Right lobe of liver (tissue), 4 donors: ENCODE data around the gene PLCB1.

Experiments used
- CTCF ChIP-seq, 4 donors: fragments of 200-600 bp in 3 of 4; fragments of 450-650 bp in 1 of 4; IDR thresholded peaks; one replicate each; pipeline versions ENCODE4 v1.5.1 to v1.8.0; 2016 to 2022; ENCODE audit warnings: antibody characterized with exemption in 4 of 4, mild to moderate bottlenecking in 2 of 4
- POLR2A ChIP-seq: fragments of 450-650 bp; IDR thresholded peaks from one replicate; pipeline ENCODE4 v1.6.1; 2017; ENCODE audit warnings: antibody characterized with exemption, mild to moderate bottlenecking
- donor health status: DM: no; HTN: no; CAD: no.
- donor health status: DM: no; HTN: no; CAD: no.
- donor health status: DM: no; HTN: yes; CAD: no.

GRCh38 chr20:8578161-8578865 is 446.2 kb downstream of the PLCB1 start:
- no peak for TF ChIP-seq POLR2A
- no peak for TF ChIP-seq CTCF (IDR thresholded peaks at IDR 0.05)
